T47D (cell line): Measurements from ENCODE around the gene LRP8.

Experiments used
- DNase-seq, 2 experiments: peaks; one replicate each; pipeline versions ENCODE4 v3.0.0 to v3.0.0-alpha.2; 2011 to 2012; ENCODE audit warnings: low read depth in 1 of 2, low spot score in 1 of 2
- JUND ChIP-seq: IDR thresholded peaks from 2 replicates; pipeline ENCODE4 v1.6.1; 2012; ENCODE audit warnings: low read depth
- in situ Hi-C: cut with HindIII; loops from 2 replicates; pipeline ENCODE4 v1.10.0; 2016; ENCODE audit warnings: low sequenced_read_pairs, low pct_unique_long_range_greater_than_20kb

LRP8 gene

DNA sequence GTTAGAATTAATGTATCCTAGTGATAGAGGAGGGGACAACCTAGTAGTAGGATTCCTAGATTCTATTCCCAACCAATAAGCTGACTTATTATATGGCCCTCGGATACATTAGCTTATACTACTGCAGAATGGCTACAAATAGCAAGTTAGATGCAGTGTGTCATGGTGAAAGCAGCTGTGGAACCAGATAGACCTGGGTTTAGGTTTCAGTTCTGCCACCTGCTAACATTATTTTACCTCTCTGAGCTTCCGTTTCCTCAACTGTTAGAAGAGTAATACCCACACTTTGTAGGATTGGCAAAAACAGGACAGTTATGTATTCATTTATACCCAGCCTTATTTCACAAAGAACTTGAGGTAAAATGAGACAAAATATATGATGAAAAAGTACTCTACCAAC lies 67.9 kb downstream of the LRP8 start:
- no peak for TF ChIP-seq JUND
- in situ Hi-C loops: no loop called here
- no peak for DNase-seq

GRCh38 chr1:53258216-53258615 lies 69.7 kb downstream of the LRP8 start:
- in situ Hi-C loops: no loop called here
- TF ChIP-seq JUND: no peak
- DNase-seq: no peak

DNA sequence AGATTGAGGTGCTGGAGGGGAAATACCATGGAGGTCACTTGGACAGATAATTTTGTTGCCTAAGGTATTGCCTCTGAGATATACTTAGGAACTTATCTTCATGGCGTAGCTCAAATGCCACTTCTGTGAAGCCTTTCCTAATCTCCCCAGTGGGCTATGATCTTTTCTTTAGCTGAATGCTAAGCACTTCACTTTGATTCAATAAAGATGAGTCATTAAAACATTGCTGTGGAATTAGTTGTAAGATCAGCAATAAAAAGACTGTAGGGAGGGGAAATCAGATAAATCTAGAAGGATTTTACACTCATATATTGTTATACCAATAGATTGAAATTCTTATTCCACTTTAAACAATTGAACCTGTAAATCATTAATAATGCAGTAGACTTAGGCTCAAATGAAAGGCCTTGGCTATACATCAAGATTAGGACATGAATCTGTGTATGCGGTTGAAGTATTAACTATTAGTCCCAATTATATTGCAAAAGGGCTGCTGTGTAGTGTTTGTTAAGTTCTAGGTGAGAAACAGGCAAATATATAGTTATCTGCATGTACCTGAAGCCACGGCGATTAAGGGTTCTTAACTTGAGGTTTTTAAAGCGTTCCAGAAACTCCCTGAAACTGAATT lies 70.3 kb downstream of the LRP8 start:
- in situ Hi-C loops: no loop called here
- TF ChIP-seq JUND: no peak
- no peak for DNase-seq

- TF ChIP-seq JUND: no peak
- DNase-seq: no peak
- in situ Hi-C loops: no loop called here
These were observed 71.1 kb downstream of the LRP8 start for GRCh38 chr1:53256511-53257453.

DNA sequence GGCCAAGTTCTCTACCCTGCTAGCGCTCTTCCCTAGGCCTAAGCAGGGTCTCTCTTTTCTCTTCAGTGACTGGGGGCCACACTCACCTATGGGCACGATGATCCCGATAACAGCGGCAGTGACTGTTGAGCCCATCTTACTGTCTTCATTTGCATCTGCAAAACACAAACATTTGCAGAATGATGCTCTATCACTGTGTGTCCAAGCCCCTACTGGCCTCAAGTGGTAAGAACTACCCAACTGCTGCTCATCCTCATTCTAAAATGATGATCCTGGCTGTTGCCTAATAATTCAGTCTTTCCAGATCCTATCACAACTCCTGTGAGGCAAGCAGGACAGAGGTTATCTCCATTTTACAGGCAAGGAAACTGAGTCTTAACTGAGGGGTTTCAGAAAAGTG lies 72.8 kb downstream of the LRP8 start:
- in situ Hi-C loops: no loop called here
- no peak for TF ChIP-seq JUND
- no peak for DNase-seq

DNA sequence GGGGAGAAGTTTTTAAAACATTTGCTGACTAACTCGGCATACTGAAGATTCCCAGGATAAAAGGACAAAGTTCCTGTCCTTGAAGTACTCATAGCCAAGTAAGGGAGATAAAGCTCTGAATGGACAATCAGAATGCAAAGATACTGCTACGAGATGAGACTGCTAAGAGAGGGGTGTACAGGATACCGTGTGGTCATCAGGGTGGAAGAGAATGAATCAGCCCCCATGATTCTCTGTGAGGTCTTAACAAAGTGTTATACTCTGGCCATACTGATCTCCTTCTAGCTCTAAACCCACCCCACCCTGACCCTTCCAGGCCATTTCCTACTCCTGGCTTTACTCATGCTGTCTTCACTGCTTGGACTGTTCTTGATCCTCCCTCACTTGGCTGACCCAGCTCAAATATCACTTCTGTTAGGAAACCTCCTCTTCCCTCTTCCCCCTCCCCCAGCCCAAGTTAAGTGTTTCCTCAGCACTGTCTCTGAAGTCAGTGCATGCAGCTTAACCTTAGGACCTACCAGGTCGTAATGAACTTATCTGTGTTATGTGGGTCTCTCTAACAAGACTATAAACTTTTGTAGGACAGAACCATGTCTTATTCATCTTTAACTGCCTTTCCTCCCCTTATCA lies 73.7 kb downstream of the LRP8 start:
- in situ Hi-C loops: no loop called here
- DNase-seq: no peak
- TF ChIP-seq JUND: no peak

GRCh38 chr1:53250325-53250724 lies 77.5 kb downstream of the LRP8 start:
- no peak for TF ChIP-seq JUND
- no peak for DNase-seq
- in situ Hi-C loops: no loop called here

DNA sequence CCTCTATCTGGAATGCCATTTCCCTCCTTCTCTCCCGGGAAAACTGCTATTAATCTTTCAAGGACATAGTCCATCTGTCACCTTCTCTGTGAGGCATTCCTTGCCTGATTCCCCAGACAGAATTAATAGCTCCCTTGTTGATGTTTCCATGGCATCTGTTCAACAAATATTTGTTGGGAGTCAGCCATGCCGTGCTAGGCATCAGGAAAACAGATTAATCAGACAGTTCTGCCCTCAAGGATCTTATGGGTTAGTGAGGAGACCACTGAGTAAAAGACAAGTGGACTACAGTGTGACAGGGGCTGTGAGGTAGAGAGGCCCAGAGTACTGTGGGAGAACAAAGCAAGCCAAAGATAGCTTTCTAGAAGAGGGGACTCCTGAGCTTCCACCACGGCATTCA lies 78.2 kb downstream of the LRP8 start:
- no peak for TF ChIP-seq JUND
- no peak for DNase-seq
- in situ Hi-C loops: no loop called here

DNA sequence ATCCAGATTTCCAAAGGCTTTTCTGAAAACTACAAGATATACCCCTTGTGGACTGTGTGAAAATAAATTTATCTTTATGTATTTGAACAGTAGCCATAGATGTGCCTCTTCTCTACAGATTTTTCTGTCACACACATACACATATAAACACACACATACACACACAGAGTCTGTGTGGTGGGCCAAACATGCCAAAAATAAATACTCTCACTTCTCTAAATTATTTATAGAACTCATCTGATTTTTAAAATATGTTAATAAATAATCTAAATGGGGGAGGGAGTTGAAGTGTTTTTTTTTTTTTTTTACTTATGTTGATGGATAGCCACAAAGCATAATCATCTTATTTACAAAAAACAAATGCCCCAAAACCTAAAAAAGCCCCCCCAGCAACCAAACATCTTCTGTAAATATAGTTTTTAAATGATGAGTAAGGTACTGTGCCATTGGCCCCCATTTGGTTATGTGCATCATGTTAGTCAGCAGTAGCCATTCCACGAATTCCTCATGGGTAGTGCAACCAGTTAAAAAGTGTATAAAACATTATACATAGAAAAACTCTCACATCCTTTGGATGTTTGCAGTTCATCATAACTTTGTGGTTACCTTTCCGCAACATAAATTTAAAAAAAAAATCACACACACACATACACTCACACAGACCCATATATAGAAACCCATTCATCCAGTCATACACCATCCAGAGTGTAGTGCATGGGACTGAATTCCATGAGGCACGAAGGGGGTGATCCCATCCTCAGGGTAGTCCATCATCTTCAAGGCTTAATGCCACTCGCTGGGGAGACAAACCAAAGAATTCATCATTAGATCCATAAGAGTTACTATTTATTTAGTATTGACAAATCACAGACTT lies 81.4 kb downstream of the LRP8 start:
- in situ Hi-C loops: no loop called here
- DNase-seq: no peak
- no peak for TF ChIP-seq JUND

DNA sequence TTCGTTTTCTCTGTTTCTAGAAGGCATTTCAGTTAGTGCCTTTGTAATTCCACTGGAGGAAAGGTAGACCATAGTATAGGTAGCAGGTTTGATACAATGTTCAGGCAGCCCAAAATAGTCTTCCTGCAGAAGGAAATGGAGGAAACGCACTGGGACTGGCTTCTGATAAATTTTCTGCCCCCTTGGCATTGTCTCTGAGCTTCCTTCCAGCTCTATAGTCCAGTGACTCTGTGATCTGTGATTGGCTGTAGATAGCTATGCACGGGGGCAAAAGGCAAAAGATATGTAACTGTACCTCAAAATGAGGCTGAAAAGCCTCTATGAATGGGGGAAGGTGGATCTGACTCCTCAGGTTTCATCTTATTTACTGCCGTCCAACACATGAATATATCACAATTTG lies 83.7 kb downstream of the LRP8 start:
- no peak for TF ChIP-seq JUND
- DNase-seq: no peak
- in situ Hi-C loops: no loop called here

- TF ChIP-seq JUND: no peak
- in situ Hi-C loops: no loop called here
- no peak for DNase-seq
These were observed 85.5 kb downstream of the LRP8 start for GRCh38 chr1:53242381-53242780.

DNA sequence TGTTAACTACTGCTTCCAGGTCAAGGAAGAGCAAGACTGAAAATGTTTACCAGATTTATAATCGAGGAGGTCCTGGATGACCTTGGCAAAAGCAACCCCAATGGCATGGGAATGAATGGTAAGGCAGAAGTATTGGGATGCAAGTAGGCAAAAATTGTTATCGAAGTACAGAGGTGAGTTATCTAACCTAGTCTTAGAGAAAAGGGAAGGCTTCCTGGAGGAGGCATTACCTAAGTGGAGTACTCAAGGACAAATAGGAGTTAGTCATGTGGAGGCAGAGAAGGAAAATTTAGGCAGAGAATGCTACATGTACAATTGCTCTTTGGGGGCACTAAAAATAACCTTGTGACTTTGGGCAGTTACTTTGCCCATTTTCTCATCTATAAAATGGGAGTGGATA lies 86.0 kb downstream of the LRP8 start:
- no peak for TF ChIP-seq JUND
- DNase-seq: no peak
- in situ Hi-C loops: no loop called here
